SK-N-SH (cell line): ENCODE measurements around the gene TCIRG1. TPM values are rescaled to one million over a fixed set of nuclear protein-coding genes. Genes with fewer than 3 reads are reported as not detected.

Experiments
- CTCF ChIA-PET: fragments of 300-600, 350-600 bp; formaldehyde crosslinking; extraction: SDS; loops from one replicate; lab custom pipeline; 2021; lab: Yijun Ruan, JAX
- POLR2A ChIA-PET: fragments of 350-600 bp; sonication (Branson Sonifier 250); formaldehyde crosslinking; extraction: SDS; loops from one replicate; lab custom pipeline; 2020; ENCODE audit warnings: antibody characterized with exemption, inconsistent platforms; lab: Yijun Ruan, JAX
- DNase-seq: peaks from one replicate; pipeline ENCODE4 v3.0.0; 2012
- H2AFZ ChIP-seq: fragments of 200-600 bp; sonication (generic); 2 replicates; pipeline ENCODE4 v1.8.1; 2016; ENCODE audit warnings: antibody characterized with exemption, mild to moderate bottlenecking, low read depth
- H3F3A ChIP-seq: fragments of 200-600 bp; sonication (generic); replicated peaks from 2 replicates; pipeline ENCODE3; 2016; ENCODE audit warnings: antibody characterized with exemption, mild to moderate bottlenecking; ENCODE audit not compliant: insufficient read depth
- H3K27ac ChIP-seq, 2 experiments: fragments of 200-500 bp in 1 of 2; fragments of 200-600 bp in 1 of 2; sonication (Bioruptor generic) in 1 of 2; sonication (generic), shearing (Covaris generic) in 1 of 2; 2 replicates each; pipeline versions ENCODE4 v1.5.1 to v1.6.1; 2014 to 2016; ENCODE audit warnings: low read depth in 2 of 2, inconsistent platforms in 1 of 2, low read length in 1 of 2, mild to moderate bottlenecking in 1 of 2, mixed read lengths in 1 of 2
- H3K27me3 ChIP-seq: fragments of 200-600 bp; sonication (generic), shearing (Covaris generic); 2 replicates; pipeline ENCODE4 v1.6.1; 2016; ENCODE audit warnings: mixed run types; ENCODE audit not compliant: insufficient read depth
- H3K36me3 ChIP-seq, 2 experiments: fragments of 200-500 bp in 1 of 2; fragments of 200-600 bp in 1 of 2; sonication (Bioruptor generic) in 1 of 2; sonication (generic) in 1 of 2; replicated peaks in 1 of 2; 2 replicates each; pipeline versions ENCODE3 to v1.5.1; 2014 to 2016; ENCODE audit warnings: low read length in 1 of 2, mild to moderate bottlenecking in 1 of 2; ENCODE audit not compliant: insufficient read depth in 2 of 2, control insufficient read depth in 1 of 2
- H3K4me1 ChIP-seq, 2 experiments: fragments of 200-500 bp in 1 of 2; fragments of 200-600 bp in 1 of 2; sonication (Bioruptor generic) in 1 of 2; sonication (generic), shearing (Covaris generic) in 1 of 2; 2 replicates each; pipeline versions ENCODE4 v1.5.1 to v1.6.1; 2014 to 2016; ENCODE audit warnings: low read depth in 1 of 2, low read length in 1 of 2, mixed run types in 1 of 2; ENCODE audit not compliant: insufficient read depth in 2 of 2, control insufficient read depth in 1 of 2
- H3K4me2 ChIP-seq: fragments of 200-600 bp; sonication (generic), shearing (Covaris generic); 2 replicates; pipeline ENCODE4 v1.6.1; 2017; ENCODE audit warnings: mixed run types
- H3K4me3 ChIP-seq, 2 experiments: fragments of 200-500 bp in 1 of 2; fragments of 200-600 bp in 1 of 2; sonication (Bioruptor generic) in 1 of 2; sonication (generic), shearing (Covaris generic) in 1 of 2; 2 replicates each; pipeline versions ENCODE4 v1.5.1 to v1.8.1; 2014 to 2016; ENCODE audit warnings: low read depth in 2 of 2, inconsistent platforms in 1 of 2, low read length in 1 of 2, mild to moderate bottlenecking in 1 of 2, mixed read lengths in 1 of 2, moderate library complexity in 1 of 2
- H3K79me2 ChIP-seq: fragments of 200-600 bp; sonication (generic); 2 replicates; pipeline ENCODE4 v1.8.1; 2017; ENCODE audit warnings: mild to moderate bottlenecking; ENCODE audit not compliant: insufficient read depth
- H3K9ac ChIP-seq: fragments of 200-600 bp; sonication (generic); 2 replicates; pipeline ENCODE4 v1.6.1; 2017; ENCODE audit warnings: mixed run types
- H3K9me2 ChIP-seq: fragments of 200-600 bp; sonication (generic); 2 replicates; pipeline ENCODE4 v1.6.1; 2017; ENCODE audit warnings: mixed run types
- H3K9me3 ChIP-seq: fragments of 200-600 bp; sonication (generic); 2 replicates; pipeline ENCODE4 v1.6.1; 2017; ENCODE audit warnings: mixed run types, mild to moderate bottlenecking, moderate library complexity
- H4K20me1 ChIP-seq: fragments of 200-600 bp; sonication (generic); 2 replicates; pipeline ENCODE4 v1.6.1; 2017; ENCODE audit warnings: mild to moderate bottlenecking, mixed run types; ENCODE audit not compliant: insufficient read depth
- CTCF ChIP-seq: fragments of 200-600 bp; sonication (generic); IDR thresholded peaks from 2 replicates; pipeline ENCODE4 v1.6.1; 2017; ENCODE audit warnings: antibody characterized with exemption, mild to moderate bottlenecking, moderate library complexity
- ELF1 ChIP-seq: IDR thresholded peaks from 2 replicates; pipeline ENCODE4 v1.4.0; 2012
- EP300 ChIP-seq, 2 experiments: IDR thresholded peaks; 2 replicates each; pipeline versions ENCODE4 v1.4.0 to v1.6.1; 2012; ENCODE audit warnings: borderline replicate concordance in 1 of 2, low read depth in 1 of 2, low read length in 1 of 2
- FOXJ3 ChIP-seq: sonication (generic); formaldehyde crosslinking; IDR thresholded peaks from 2 replicates; pipeline ENCODE4 v1.5.1; 2020; ENCODE audit warnings: mild to moderate bottlenecking, missing genetic modification reagents
- FOXM1 ChIP-seq: IDR thresholded peaks from 2 replicates; pipeline ENCODE4 v1.4.0; 2012; ENCODE audit warnings: low read depth, mild to moderate bottlenecking
- GABPA ChIP-seq: IDR thresholded peaks from 2 replicates; pipeline ENCODE4 v1.4.0; 2012; ENCODE audit warnings: low read depth, mild to moderate bottlenecking
- MAX ChIP-seq: IDR thresholded peaks from 2 replicates; pipeline ENCODE4 v1.4.0; 2012; ENCODE audit warnings: low read depth
- MXI1 ChIP-seq: IDR thresholded peaks from 2 replicates; pipeline ENCODE4 v1.6.1; 2012; ENCODE audit warnings: mild to moderate bottlenecking, low read depth, low read length, improper control_type of control experiment
- NRF1 ChIP-seq: IDR thresholded peaks from 2 replicates; pipeline ENCODE4 v1.6.1; 2012; ENCODE audit warnings: low read depth, mild to moderate bottlenecking, low read length
- PBX3 ChIP-seq: IDR thresholded peaks from 2 replicates; pipeline ENCODE4; 2012
- RAD21 ChIP-seq: IDR thresholded peaks from 2 replicates; pipeline ENCODE4 v1.6.1; 2012; ENCODE audit warnings: mild to moderate bottlenecking, low read length
- RCOR1 ChIP-seq: fragments of 150-350 bp; IDR thresholded peaks from 2 replicates; pipeline ENCODE4 v1.6.1; 2017; ENCODE audit warnings: antibody characterized with exemption, low read length
- RFX5 ChIP-seq: IDR thresholded peaks from 2 replicates; pipeline ENCODE4 v1.6.1; 2012; ENCODE audit warnings: mild to moderate bottlenecking, improper control_type of control experiment, low read length
- RXRA ChIP-seq: IDR thresholded peaks from 2 replicates; pipeline ENCODE4 v1.4.0; 2012; ENCODE audit warnings: low read depth, mild to moderate bottlenecking, borderline replicate concordance
- TCF12 ChIP-seq: IDR thresholded peaks from 2 replicates; pipeline ENCODE4 v1.4.0; 2012
- TEAD4 ChIP-seq: IDR thresholded peaks from 2 replicates; pipeline ENCODE4 v1.4.0; 2012; ENCODE audit warnings: mild to moderate bottlenecking, borderline replicate concordance; ENCODE audit not compliant: insufficient read depth
- ZBTB33 ChIP-seq: IDR thresholded peaks from 2 replicates; pipeline ENCODE4 v1.4.0; 2012; ENCODE audit warnings: low read depth, borderline replicate concordance
- WGBS: methylation state at CpG from one replicate; pipeline ENCODE4 v1.1.6; 2017; ENCODE audit warnings: low lambda C conversion rate; 5-methylcytosine and 5-hydroxymethylcytosine counted together
- polyA plus RNA-seq, 3 experiments: library from polyadenylated mRNA; depleted of rRNA; stranded (reverse); fragments of >200 nt; gene quantifications; 2 replicates each; pipeline ENCODE4 v1.2.3, GENCODE V29; 2012
- TF ChIP-seq, protein P1 (sequence below): fragments of 150-350 bp; IDR thresholded peaks from 2 replicates; pipeline ENCODE4 v1.6.1; 2017; ENCODE audit warnings: antibody characterized with exemption, low read length, low read depth, borderline replicate concordance
- TF ChIP-seq, protein P2 (sequence below): IDR thresholded peaks from 2 replicates; pipeline ENCODE4 v1.4.0; 2012; ENCODE audit warnings: low read depth, borderline replicate concordance

The TCIRG1 gene
- polyA plus RNA-seq, 1 of the 3 experiments (the other 2 are of a cell fraction): 0.58 TPM

GRCh38 chr11:67997475-67997921 lies 41.3 kb upstream of the TCIRG1 start:
- Histone ChIP-seq H3K4me1 (no peaks in the 10 kb centered on the region), H3K9me3 (no peaks in the 10 kb centered on the region), H3K27ac (no peak overlapping the region), H3K9ac (no peak overlapping the region), H3F3A (peaks cover 3% of the 10 kb centered on the region), H3K27me3 (no peaks in the 10 kb centered on the region)
- peak; percentile 12 for DNase-seq
- 96% methylated on average over 27 of the region's 29 CpGs for WGBS
- TF ChIP-seq TCF12 (no peak), RXRA (no peak)
- TF ChIP-seq, all 33 proteins: peak for 0
- Histone ChIP-seq H3K4me3 (no peak overlapping the region), H3K36me3 (no peaks in the 10 kb centered on the region), H4K20me1 (no peaks in the 10 kb centered on the region), H2AFZ (no peak overlapping the region), H3K9me2 (no peaks in the 10 kb centered on the region), H3K4me2 (no peak overlapping the region), H3K79me2 (no peaks in the 10 kb centered on the region)
- ChIA-PET CTCF (no interaction called here), POLR2A (no interaction called here)

DNA sequence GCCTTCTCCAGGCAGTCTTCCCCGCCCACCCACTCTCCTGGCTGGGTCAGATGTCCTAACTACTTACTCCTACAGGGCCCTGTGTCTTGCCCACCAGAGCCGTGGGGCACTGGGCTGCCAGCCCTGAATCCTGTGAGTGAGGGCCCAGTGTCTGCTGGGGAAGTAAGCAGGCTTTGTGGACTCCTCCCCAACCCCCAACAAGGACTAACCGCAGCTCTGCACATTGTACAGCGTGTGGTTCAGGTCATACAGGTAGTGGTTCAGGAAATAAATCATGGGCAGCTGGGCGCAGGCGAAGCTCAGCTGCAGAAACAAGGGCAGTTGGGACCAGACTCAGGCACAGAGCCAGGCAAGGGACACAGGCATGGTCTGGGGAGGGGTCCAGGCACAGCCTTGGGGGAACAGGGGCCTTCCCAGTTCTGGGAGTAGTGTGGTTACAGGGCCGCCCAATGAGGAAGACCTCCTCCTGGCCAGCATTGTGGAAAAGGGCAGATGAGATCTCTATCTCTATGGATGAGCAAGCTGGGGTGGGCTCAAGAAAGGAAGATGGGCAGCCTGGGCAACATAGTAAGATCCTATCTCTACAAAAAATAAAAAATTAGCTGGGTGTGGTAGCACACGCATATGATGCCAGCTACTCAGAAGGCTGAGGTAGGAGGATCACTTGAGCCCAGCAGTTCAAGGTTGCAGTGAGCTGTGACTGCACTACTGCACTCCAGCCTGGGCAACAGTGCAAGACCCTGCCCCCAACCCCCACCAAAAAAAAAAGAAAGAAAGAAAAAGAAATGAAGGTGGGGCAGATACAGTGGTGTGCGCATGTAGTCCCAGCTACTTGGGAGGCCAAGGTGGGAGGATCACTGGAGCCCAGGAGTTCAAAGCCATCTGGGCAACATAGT lies 40.4 kb upstream of the TCIRG1 start:
- H3K36me3 ChIP-seq: no peaks in the 10 kb centered on the region
- ChIA-PET POLR2A (no interaction called here), CTCF (interaction anchor here (1.0 to 1.1 kb wide), 2 partner anchors 12 to 43 kb away, joined by 3 to 5 read pairs; partner anchors contain the start of gene ALDH3B1)
- H2AFZ ChIP-seq: no peak overlapping the region
- no peak overlapping the region for H3K9ac ChIP-seq
- H3K4me3 ChIP-seq: no peak overlapping the region
- WGBS: 96% methylated on average over 9 of the region's 9 CpGs
- no peaks in the 10 kb centered on the region for H3K27me3 ChIP-seq
- H3K4me2 ChIP-seq: no peak overlapping the region
- no peaks in the 10 kb centered on the region for H3K79me2 ChIP-seq
- TF ChIP-seq, protein P1, sequence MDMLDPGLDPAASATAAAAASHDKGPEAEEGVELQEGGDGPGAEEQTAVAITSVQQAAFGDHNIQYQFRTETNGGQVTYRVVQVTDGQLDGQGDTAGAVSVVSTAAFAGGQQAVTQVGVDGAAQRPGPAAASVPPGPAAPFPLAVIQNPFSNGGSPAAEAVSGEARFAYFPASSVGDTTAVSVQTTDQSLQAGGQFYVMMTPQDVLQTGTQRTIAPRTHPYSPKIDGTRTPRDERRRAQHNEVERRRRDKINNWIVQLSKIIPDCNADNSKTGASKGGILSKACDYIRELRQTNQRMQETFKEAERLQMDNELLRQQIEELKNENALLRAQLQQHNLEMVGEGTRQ: no peak
- no peak for TF ChIP-seq RXRA
- TF ChIP-seq FOXJ3 (CRISPR knock-in tag): no peak
- no peak for TF ChIP-seq NRF1
- TF ChIP-seq, protein P2, sequence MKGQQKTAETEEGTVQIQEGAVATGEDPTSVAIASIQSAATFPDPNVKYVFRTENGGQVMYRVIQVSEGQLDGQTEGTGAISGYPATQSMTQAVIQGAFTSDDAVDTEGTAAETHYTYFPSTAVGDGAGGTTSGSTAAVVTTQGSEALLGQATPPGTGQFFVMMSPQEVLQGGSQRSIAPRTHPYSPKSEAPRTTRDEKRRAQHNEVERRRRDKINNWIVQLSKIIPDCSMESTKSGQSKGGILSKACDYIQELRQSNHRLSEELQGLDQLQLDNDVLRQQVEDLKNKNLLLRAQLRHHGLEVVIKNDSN: no peak
- no peak for TF ChIP-seq RAD21
- no peak for TF ChIP-seq FOXM1
- no peak for TF ChIP-seq TEAD4
- TF ChIP-seq MXI1: no peak
- TF ChIP-seq MAX: no peak
- no peak for TF ChIP-seq EP300 (IDR thresholded peaks at IDR 0.05; ENCODE audit: borderline replicate concordance in 1 of 2, low read depth in 1 of 2, low read length in 1 of 2)
- no peak for TF ChIP-seq RCOR1
- no peak for TF ChIP-seq CTCF
- TF ChIP-seq RFX5: no peak
- no peak for TF ChIP-seq TCF12
- no peak for TF ChIP-seq ZBTB33
- no peak for TF ChIP-seq GABPA
- no peak for TF ChIP-seq ELF1
- no peak for TF ChIP-seq PBX3
- no peaks in the 10 kb centered on the region for H3K9me3 ChIP-seq
- no peaks in the 10 kb centered on the region for H4K20me1 ChIP-seq
- H3K9me2 ChIP-seq: no peaks in the 10 kb centered on the region
- peaks cover 3% of the 10 kb centered on the region for H3F3A ChIP-seq
- H3K27ac ChIP-seq: no peak overlapping the region
- H3K4me1 ChIP-seq: peaks cover 0 to 7% of the 10 kb centered on the region in 2 experiments; a peak in 1 of 4 replicates
- peak; percentile 10 for DNase-seq
